Body of pancreas (tissue), 4 donors: Measurements from ENCODE around the gene AEN. TPM values are rescaled to one million over a fixed set of nuclear protein-coding genes. Genes with fewer than 3 reads are reported as not detected.

Experiments
- ATAC-seq: fragments of 150-250 bp; one replicate; pipeline ENCODE4 v1.9.1; 2016
- DNase-seq, 4 donors: peaks; one replicate each; pipeline ENCODE4 v3.0.0-alpha.2; 2019
- H3K27ac ChIP-seq, 4 donors: fragments of 200-600 bp; sonication (generic); 1 replicate in 3 of 4; 2 replicates in 1 of 4; pipeline versions ENCODE4 v1.5.1 to v1.6.1; 2016 to 2019; ENCODE audit warnings: mild to moderate bottlenecking in 1 of 4, mixed read lengths in 1 of 4, moderate library complexity in 1 of 4
- H3K27me3 ChIP-seq, 2 donors: fragments of 200-600 bp; sonication (generic); one replicate each; pipeline ENCODE4 v1.6.0; 2016; ENCODE audit warnings: mild to moderate bottlenecking in 1 of 2
- H3K36me3 ChIP-seq, 2 donors: fragments of 200-600 bp; sonication (generic); replicated peaks in 1 of 2; 2 replicates each; pipeline ENCODE4 v1.5.1; 2016; ENCODE audit warnings: low read depth in 2 of 2; ENCODE audit not compliant: insufficient read depth in 1 of 2
- H3K4me1 ChIP-seq: fragments of 200-600 bp; sonication (generic); one replicate; pipeline ENCODE4 v1.6.0; 2016
- H3K4me3 ChIP-seq, 2 donors: fragments of 200-600 bp; sonication (generic); 1 replicate in 1 of 2; 2 replicates in 1 of 2; pipeline ENCODE4 v1.5.1; 2016 to 2019
- H3K9me3 ChIP-seq, 3 donors: fragments of 200-600 bp; sonication (generic); 1 replicate in 2 of 3; 2 replicates in 1 of 3; pipeline ENCODE4 v1.5.1; 2016
- POLR2A ChIP-seq, 3 donors: fragments of 450-650 bp; IDR thresholded peaks; one replicate each; pipeline ENCODE4 v1.6.1; 2016; ENCODE audit warnings: antibody characterized with exemption in 3 of 3, mild to moderate bottlenecking in 2 of 3
- WGBS, 2 donors: methylation state at CpG; one replicate each; pipeline ENCODE4 v1.1.5; 2017; 5-methylcytosine and 5-hydroxymethylcytosine counted together
- intact Hi-C: fragments of 100-400 bp; cut with DNase I; formaldehyde crosslinking; loops from one replicate; pipeline ENCODE4 v1.15.1; 2023
- microRNA counts, 2 donors: library from miRNA; unstranded; fragments of <30 nt; microRNA quantifications; one replicate each; lab custom pipeline; 2017
- microRNA-seq, 2 donors: library from miRNA; unstranded; fragments of <30 nt; microRNA quantifications; one replicate each; pipeline ENCODE4, GENCODE V29; 2016; ENCODE audit warnings: borderline number of aligned reads in 2 of 2, borderline replicate concordance in 2 of 2
- small RNA-seq: library from RNA; depleted of rRNA; stranded (forward); fragments of <200 nt; gene quantifications from one replicate; pipeline ENCODE3, GENCODE V24; 2016
- total RNA-seq, 2 donors: library from RNA; depleted of rRNA; stranded (reverse); fragments of >200 nt; gene quantifications; one replicate each; pipeline ENCODE4 v1.1.0, GENCODE V29; 2016
- TF ChIP-seq, protein P1 (sequence below), 7 experiments: fragments of 450-650 bp in 4 of 7; fragments of 200-600 bp in 3 of 7; sonication (generic) in 3 of 7; IDR thresholded peaks; one replicate each; pipeline ENCODE4 v1.5.1; 2016 to 2019; ENCODE audit warnings: antibody characterized with exemption in 7 of 7

The AEN gene
- total RNA-seq, 2 donors from 2014 or later, result 20.4 to 23.3 TPM

DNA sequence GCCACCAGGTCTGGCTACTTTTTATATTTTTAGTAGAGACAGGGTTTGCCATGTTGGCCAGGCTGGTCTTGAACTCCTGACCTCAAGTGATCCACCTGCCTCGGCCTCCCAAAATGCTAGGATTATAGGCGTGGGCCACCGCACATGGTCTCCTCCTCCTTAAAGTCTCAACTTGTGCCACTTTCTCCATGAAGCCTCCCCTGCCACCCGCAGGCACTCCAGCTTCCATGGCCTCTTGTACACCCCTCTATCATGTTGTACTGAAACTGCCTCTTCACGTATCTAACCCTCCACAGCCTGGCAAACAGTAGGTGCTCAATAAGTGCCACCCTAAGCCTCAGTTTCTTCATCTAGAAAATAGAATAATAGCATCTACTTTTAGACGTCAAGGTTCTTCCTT lies 57.6 kb downstream of the AEN start:
- WGBS, 2 donors, result 86 to 92% methylated on average over 6 of the region's 6 CpGs
- no peak overlapping the region for H3K4me3 ChIP-seq

DNA sequence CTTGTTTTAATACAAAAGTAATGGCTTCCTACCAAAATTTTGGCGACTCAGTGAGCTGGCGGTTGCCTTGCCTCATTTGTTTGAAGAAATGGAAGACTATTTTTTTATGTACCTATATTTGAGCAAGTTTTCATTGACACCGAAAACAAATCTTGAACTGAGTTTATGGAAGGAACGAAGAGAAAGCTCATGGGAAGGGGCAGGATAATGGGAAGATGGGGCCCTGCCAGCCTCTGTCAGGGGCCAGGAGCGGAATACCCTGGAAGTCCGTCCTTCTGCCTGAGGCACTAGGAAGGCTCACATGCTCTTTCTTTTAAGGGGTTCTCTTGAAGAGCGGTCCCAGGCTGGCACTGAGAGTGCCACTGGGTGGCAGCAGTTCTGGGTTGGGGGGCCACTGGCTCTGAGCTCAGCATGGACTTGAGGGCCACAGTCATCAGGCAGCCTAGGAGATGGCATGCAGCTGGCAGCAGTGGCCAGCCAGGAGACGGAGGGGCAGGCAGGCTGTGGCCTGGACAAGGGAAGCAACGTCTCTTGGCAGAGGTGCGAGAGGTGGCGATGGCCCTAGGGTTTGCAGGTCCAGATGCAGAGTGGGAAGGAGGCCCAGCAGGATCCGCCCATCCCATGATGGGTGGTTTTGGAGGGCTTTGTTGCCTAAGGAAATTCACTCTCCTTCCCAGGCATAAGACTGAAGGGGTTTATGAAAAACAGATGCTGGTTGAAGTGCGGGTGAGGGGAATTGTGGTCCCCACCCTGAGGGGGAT lies 59.3 kb downstream of the AEN start:
- Histone ChIP-seq H3K27me3 (no peaks in the 10 kb centered on the region), H3K4me1 (peaks cover 13% of the 10 kb centered on the region), H3K4me3 (no peak overlapping the region), H3K36me3 (no peaks in the 10 kb centered on the region), H3K9me3 (no peaks in the 10 kb centered on the region), H3K27ac (no peak overlapping the region)
- 90 to 96% methylated on average over 12 to 13 of the region's 13 CpGs for WGBS, 2 donors
- TF ChIP-seq POLR2A (IDR thresholded peaks at IDR 0.05), result no peak
- TF ChIP-seq, protein P1, sequence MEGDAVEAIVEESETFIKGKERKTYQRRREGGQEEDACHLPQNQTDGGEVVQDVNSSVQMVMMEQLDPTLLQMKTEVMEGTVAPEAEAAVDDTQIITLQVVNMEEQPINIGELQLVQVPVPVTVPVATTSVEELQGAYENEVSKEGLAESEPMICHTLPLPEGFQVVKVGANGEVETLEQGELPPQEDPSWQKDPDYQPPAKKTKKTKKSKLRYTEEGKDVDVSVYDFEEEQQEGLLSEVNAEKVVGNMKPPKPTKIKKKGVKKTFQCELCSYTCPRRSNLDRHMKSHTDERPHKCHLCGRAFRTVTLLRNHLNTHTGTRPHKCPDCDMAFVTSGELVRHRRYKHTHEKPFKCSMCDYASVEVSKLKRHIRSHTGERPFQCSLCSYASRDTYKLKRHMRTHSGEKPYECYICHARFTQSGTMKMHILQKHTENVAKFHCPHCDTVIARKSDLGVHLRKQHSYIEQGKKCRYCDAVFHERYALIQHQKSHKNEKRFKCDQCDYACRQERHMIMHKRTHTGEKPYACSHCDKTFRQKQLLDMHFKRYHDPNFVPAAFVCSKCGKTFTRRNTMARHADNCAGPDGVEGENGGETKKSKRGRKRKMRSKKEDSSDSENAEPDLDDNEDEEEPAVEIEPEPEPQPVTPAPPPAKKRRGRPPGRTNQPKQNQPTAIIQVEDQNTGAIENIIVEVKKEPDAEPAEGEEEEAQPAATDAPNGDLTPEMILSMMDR (IDR thresholded peaks at IDR 0.05), result no peak
- ATAC-seq, result no peak
- intact Hi-C loops, result no loop called here
- no peak for DNase-seq

More for the DNA sequence above, 57.6 kb downstream of the AEN start:
- H3K9me3 ChIP-seq, result no peaks in the 10 kb centered on the region
- H3K4me1 ChIP-seq, result peaks cover 13% of the 10 kb centered on the region
- ATAC-seq, result no peak
- no peak overlapping the region for H3K27ac ChIP-seq
- no peaks in the 10 kb centered on the region for H3K36me3 ChIP-seq
- no peak for DNase-seq
- H3K27me3 ChIP-seq, result no peaks in the 10 kb centered on the region
- intact Hi-C loops, result no loop called here
- TF ChIP-seq POLR2A (IDR thresholded peaks at IDR 0.05), result no peak
- TF ChIP-seq, protein P1 (IDR thresholded peaks at IDR 0.05), result no peak

DNA sequence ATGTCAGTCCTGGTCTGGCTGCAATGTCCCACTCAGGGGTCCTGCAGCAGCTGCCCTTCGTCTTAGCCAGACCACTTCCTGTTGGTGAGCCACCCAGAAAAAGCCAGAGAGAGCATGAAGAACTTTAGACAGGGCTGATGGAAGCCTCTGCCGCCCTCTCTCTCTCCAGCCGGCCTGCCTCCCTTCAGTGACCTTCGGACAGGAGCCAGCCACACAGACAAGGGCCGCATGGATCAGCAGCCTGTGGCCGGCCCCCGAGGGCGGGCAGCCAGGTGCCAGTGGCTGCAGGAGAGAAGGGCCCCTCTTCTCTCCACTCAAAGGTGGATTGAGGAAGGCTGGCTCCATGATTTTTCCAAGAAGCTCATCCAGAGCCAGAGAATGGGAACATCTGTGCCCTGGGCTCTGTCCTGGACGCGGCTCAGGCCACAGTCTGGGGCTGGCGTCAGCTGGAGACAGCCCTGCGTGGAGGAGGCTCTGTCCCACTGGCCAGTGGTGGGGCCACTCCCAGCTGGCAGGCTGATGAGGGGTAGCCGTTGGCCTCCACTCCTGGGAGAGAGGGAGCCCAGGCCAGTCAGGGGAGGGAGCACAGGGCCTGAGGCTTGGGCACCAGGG lies 60.6 kb downstream of the AEN start:
- 25 to 40% methylated on average over 3 to 13 of the region's 13 CpGs for WGBS, 2 donors
- Histone ChIP-seq H3K4me1 (peaks cover 13% of the 10 kb centered on the region), H3K4me3 (no peak overlapping the region), H3K36me3 (no peaks in the 10 kb centered on the region), H3K27me3 (no peaks in the 10 kb centered on the region), H3K9me3 (no peaks in the 10 kb centered on the region), H3K27ac (peak overlapping the region in 2 of 4 donors; percentile 40 to 57)
- TF ChIP-seq, protein P1 (IDR thresholded peaks at IDR 0.05), result no peak
- TF ChIP-seq POLR2A (IDR thresholded peaks at IDR 0.05), result no peak
- DNase-seq (peak; percentile 45 to 76 (median 57)), ATAC-seq (peak; percentile 78)
- intact Hi-C loops, result no loop called here

MicroRNA genes within 50 kb of the gene (microRNA counts, 767-probe panel; counts per million panel counts)
- 0 to 736 counts per million in 2 donors for microRNA hsa-miR-1179 (lab: Ali Mortazavi, UCI)
- 2,798 to 6,649 counts per million in 2 donors for microRNA hsa-miR-7-5p (lab: Ali Mortazavi, UCI)

Small RNAs within 50 kb of the gene (microRNA-seq; reads per million reads assigned to microRNA genes)
- gene MIR1179 (0.93 to 5.8 reads per million in 2 donors), gene MIR3529 (0 reads per million in 2 donors), gene MIR7-2 (0 reads per million in 2 donors)

Small RNAs within 50 kb of the gene (small RNA-seq; reads per million reads assigned to genes)
- gene MIR1179, result not detected
- not detected for gene MIR7-2

Other genes starting within 250 kb of the AEN start
- gene MRPL46, start 154.0 kb upstream of the AEN start, total RNA-seq, result 10 to 100 TPM in 1 of 2 donors, 1 to 10 TPM in 1; 9.6 to 16.2 TPM
- 10 to 100 TPM; 16.2 to 35.5 TPM for gene MRPS11, start 153.6 kb upstream of the AEN start, total RNA-seq
- gene DET1, start 74.7 kb upstream of the AEN start, total RNA-seq, result 1 to 10 TPM; 8.2 to 8.3 TPM
- 10 to 100 TPM in 1 of 2 donors, 1 to 10 TPM in 1; 2.9 to 25.4 TPM for gene ISG20, start 17.7 kb downstream of the AEN start, total RNA-seq
- 1 to 10 TPM in 1 of 2 donors, not detected in 1; 1.6 TPM for gene ACAN, start 182.1 kb downstream of the AEN start, total RNA-seq